HEK293 (cell line): ENCODE measurements around the gene GMDS.

Experiments used
- IKZF3 ChIP-seq: fragments of 450-650 bp; IDR thresholded peaks from 2 replicates; pipeline ENCODE4 v1.5.0; 2018; ENCODE audit warnings: missing biosample characterization, mild to moderate bottlenecking, missing genetic modification characterization, moderate library complexity
- KLF1 ChIP-seq: fragments of 450-650 bp; formaldehyde crosslinking; IDR thresholded peaks from 2 replicates; pipeline ENCODE4 v1.5.1; 2016; ENCODE audit warnings: missing biosample characterization, missing genetic modification characterization
- MYNN ChIP-seq: fragments of 450-650 bp; formaldehyde crosslinking; IDR thresholded peaks from 2 replicates; pipeline ENCODE4 v1.5.1; 2016; ENCODE audit warnings: missing biosample characterization, missing genetic modification characterization, borderline replicate concordance
- OSR2 ChIP-seq: fragments of 450-650 bp; formaldehyde crosslinking; IDR thresholded peaks from 2 replicates; pipeline ENCODE4 v1.5.1; 2016; ENCODE audit warnings: missing biosample characterization, missing genetic modification characterization
- SP7 ChIP-seq: fragments of 450-650 bp; formaldehyde crosslinking; IDR thresholded peaks from 2 replicates; pipeline ENCODE4 v1.5.1; 2016; ENCODE audit warnings: missing biosample characterization, missing genetic modification characterization
- ZBTB10 ChIP-seq: fragments of 450-650 bp; formaldehyde crosslinking; IDR thresholded peaks from 2 replicates; pipeline ENCODE4 v1.5.1; 2016; ENCODE audit warnings: missing biosample characterization, missing genetic modification characterization
- ZBTB17 ChIP-seq: fragments of 450-650 bp; formaldehyde crosslinking; IDR thresholded peaks from 2 replicates; pipeline ENCODE4 v1.5.1; 2016; ENCODE audit warnings: missing biosample characterization, missing genetic modification characterization
- ZIC2 ChIP-seq: fragments of 450-650 bp; formaldehyde crosslinking; IDR thresholded peaks from 2 replicates; pipeline ENCODE4 v1.5.1; 2016; ENCODE audit warnings: missing biosample characterization, missing genetic modification characterization
- ZNF10 ChIP-seq: fragments of 450-650 bp; formaldehyde crosslinking; IDR thresholded peaks from 2 replicates; pipeline ENCODE4 v1.5.1; 2017; ENCODE audit warnings: missing biosample characterization, missing genetic modification characterization
- ZNF112 ChIP-seq: fragments of 450-650 bp; formaldehyde crosslinking; IDR thresholded peaks from 2 replicates; pipeline ENCODE4 v1.5.0; 2017; ENCODE audit warnings: missing biosample characterization, missing genetic modification characterization
- ZNF114 ChIP-seq: fragments of 450-650 bp; formaldehyde crosslinking; IDR thresholded peaks from 2 replicates; pipeline ENCODE4 v1.5.0; 2017; ENCODE audit warnings: missing biosample characterization, missing genetic modification characterization
- ZNF157 ChIP-seq: fragments of 450-650 bp; formaldehyde crosslinking; IDR thresholded peaks from 2 replicates; pipeline ENCODE4 v1.5.1; 2016; ENCODE audit warnings: missing biosample characterization, missing genetic modification characterization
- ZNF18 ChIP-seq: fragments of 450-650 bp; formaldehyde crosslinking; IDR thresholded peaks from 2 replicates; pipeline ENCODE4 v1.5.1; 2016; ENCODE audit warnings: missing biosample characterization, missing genetic modification characterization
- ZNF221 ChIP-seq: fragments of 450-650 bp; formaldehyde crosslinking; IDR thresholded peaks from 2 replicates; pipeline ENCODE4 v1.5.1; 2017; ENCODE audit warnings: missing biosample characterization, missing genetic modification characterization, borderline replicate concordance
- ZNF324 ChIP-seq: fragments of 450-650 bp; formaldehyde crosslinking; IDR thresholded peaks from 2 replicates; pipeline ENCODE4 v1.5.1; 2016; ENCODE audit warnings: missing biosample characterization, missing genetic modification characterization
- ZNF362 ChIP-seq: fragments of 450-650 bp; formaldehyde crosslinking; IDR thresholded peaks from 2 replicates; pipeline ENCODE4 v1.5.1; 2016; ENCODE audit warnings: missing biosample characterization, missing genetic modification characterization
- ZNF510 ChIP-seq: fragments of 450-650 bp; formaldehyde crosslinking; IDR thresholded peaks from 2 replicates; pipeline ENCODE4 v1.5.1; 2018; ENCODE audit warnings: mild to moderate bottlenecking, missing genetic modification characterization, missing biosample characterization; ENCODE audit not compliant: insufficient replicate concordance
- ZNF521 ChIP-seq: fragments of 450-650 bp; formaldehyde crosslinking; IDR thresholded peaks from 2 replicates; pipeline ENCODE4 v1.5.1; 2017; ENCODE audit warnings: missing biosample characterization, mild to moderate bottlenecking, missing genetic modification characterization
- ZNF747 ChIP-seq: fragments of 450-650 bp; formaldehyde crosslinking; IDR thresholded peaks from 2 replicates; pipeline ENCODE4 v1.5.1; 2016; ENCODE audit warnings: missing biosample characterization, missing genetic modification characterization
- ZNF837 ChIP-seq: fragments of 450-650 bp; formaldehyde crosslinking; IDR thresholded peaks from 2 replicates; pipeline ENCODE4 v1.5.1; 2016; ENCODE audit warnings: missing biosample characterization, missing genetic modification characterization
- TF ChIP-seq, protein P1 (sequence below): fragments of 450-650 bp; formaldehyde crosslinking; IDR thresholded peaks from 2 replicates; pipeline ENCODE4 v1.5.1; 2017; ENCODE audit warnings: missing biosample characterization, missing genetic modification characterization
- TF ChIP-seq, protein P2 (sequence below): fragments of 450-650 bp; formaldehyde crosslinking; IDR thresholded peaks from 2 replicates; pipeline ENCODE4 v1.5.1; 2016; ENCODE audit warnings: missing biosample characterization, missing genetic modification characterization, low read depth
- TF ChIP-seq, protein P3 (sequence below): fragments of 450-650 bp; formaldehyde crosslinking; IDR thresholded peaks from 2 replicates; pipeline ENCODE4 v1.5.1; 2017; ENCODE audit warnings: missing biosample characterization, missing genetic modification characterization
- TF ChIP-seq, protein P4 (sequence below): fragments of 450-650 bp; formaldehyde crosslinking; IDR thresholded peaks from 2 replicates; pipeline ENCODE4 v1.5.1; 2016; ENCODE audit warnings: missing biosample characterization, missing genetic modification characterization

GMDS gene

GRCh38 chr6:1615151-1615852 is 630.1 kb downstream of the GMDS start (continued):
- TF ChIP-seq, protein P1, sequence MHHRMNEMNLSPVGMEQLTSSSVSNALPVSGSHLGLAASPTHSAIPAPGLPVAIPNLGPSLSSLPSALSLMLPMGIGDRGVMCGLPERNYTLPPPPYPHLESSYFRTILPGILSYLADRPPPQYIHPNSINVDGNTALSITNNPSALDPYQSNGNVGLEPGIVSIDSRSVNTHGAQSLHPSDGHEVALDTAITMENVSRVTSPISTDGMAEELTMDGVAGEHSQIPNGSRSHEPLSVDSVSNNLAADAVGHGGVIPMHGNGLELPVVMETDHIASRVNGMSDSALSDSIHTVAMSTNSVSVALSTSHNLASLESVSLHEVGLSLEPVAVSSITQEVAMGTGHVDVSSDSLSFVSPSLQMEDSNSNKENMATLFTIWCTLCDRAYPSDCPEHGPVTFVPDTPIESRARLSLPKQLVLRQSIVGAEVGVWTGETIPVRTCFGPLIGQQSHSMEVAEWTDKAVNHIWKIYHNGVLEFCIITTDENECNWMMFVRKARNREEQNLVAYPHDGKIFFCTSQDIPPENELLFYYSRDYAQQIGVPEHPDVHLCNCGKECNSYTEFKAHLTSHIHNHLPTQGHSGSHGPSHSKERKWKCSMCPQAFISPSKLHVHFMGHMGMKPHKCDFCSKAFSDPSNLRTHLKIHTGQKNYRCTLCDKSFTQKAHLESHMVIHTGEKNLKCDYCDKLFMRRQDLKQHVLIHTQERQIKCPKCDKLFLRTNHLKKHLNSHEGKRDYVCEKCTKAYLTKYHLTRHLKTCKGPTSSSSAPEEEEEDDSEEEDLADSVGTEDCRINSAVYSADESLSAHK (tag by site-specific recombination) = no peak
- no peak for TF ChIP-seq OSR2
- no peak for TF ChIP-seq SP7 (tag by site-specific recombination)
- TF ChIP-seq ZNF837 (tag by site-specific recombination) = no peak
- no peak for TF ChIP-seq IKZF3 (tag by site-specific recombination)
- TF ChIP-seq ZNF510 = no peak
- TF ChIP-seq ZNF114 (tag by site-specific recombination) = no peak
- no peak for TF ChIP-seq ZNF10
- no peak for TF ChIP-seq MYNN (tag by site-specific recombination)
- TF ChIP-seq ZNF157 (tag by site-specific recombination) = no peak
- TF ChIP-seq, protein P2, sequence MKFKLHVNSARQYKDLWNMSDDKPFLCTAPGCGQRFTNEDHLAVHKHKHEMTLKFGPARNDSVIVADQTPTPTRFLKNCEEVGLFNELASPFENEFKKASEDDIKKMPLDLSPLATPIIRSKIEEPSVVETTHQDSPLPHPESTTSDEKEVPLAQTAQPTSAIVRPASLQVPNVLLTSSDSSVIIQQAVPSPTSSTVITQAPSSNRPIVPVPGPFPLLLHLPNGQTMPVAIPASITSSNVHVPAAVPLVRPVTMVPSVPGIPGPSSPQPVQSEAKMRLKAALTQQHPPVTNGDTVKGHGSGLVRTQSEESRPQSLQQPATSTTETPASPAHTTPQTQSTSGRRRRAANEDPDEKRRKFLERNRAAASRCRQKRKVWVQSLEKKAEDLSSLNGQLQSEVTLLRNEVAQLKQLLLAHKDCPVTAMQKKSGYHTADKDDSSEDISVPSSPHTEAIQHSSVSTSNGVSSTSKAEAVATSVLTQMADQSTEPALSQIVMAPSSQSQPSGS = peak; percentile 92
- no peak; the same call in 1 of the 2 replicates for TF ChIP-seq ZBTB10
- TF ChIP-seq ZNF362 (tag by site-specific recombination) = no peak
- TF ChIP-seq ZIC2 = peak; percentile 68
- no peak for TF ChIP-seq ZNF112 (tag by site-specific recombination)
- TF ChIP-seq ZNF747 (tag by site-specific recombination) = no peak
- TF ChIP-seq, protein P3, sequence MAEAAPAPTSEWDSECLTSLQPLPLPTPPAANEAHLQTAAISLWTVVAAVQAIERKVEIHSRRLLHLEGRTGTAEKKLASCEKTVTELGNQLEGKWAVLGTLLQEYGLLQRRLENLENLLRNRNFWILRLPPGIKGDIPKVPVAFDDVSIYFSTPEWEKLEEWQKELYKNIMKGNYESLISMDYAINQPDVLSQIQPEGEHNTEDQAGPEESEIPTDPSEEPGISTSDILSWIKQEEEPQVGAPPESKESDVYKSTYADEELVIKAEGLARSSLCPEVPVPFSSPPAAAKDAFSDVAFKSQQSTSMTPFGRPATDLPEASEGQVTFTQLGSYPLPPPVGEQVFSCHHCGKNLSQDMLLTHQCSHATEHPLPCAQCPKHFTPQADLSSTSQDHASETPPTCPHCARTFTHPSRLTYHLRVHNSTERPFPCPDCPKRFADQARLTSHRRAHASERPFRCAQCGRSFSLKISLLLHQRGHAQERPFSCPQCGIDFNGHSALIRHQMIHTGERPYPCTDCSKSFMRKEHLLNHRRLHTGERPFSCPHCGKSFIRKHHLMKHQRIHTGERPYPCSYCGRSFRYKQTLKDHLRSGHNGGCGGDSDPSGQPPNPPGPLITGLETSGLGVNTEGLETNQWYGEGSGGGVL (tag by site-specific recombination) = no peak
- no peak for TF ChIP-seq ZNF18 (tag by site-specific recombination)
- TF ChIP-seq ZBTB17 (tag by site-specific recombination) = 0 out of 2 replicates have a peak, but pooled peaks have one; percentile 35
- no peak for TF ChIP-seq ZNF521
- no peak for TF ChIP-seq ZNF324 (tag by site-specific recombination)
- TF ChIP-seq ZNF221 (tag by site-specific recombination) = no peak
- TF ChIP-seq, protein P4, sequence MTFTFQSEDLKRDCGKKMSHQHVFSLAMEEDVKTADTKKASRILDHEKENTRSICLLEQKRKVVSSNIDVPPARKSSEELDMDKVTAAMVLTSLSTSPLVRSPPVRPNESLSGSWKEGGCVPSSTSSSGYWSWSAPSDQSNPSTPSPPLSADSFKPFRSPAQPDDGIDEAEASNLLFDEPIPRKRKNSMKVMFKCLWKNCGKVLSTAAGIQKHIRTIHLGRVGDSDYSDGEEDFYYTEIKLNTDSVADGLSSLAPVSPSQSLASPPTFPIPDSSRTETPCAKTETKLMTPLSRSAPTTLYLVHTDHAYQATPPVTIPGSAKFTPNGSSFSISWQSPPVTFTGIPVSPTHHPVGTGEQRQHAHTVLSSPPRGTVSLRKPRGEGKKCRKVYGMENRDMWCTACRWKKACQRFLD (tag by site-specific recombination) = no peak
- TF ChIP-seq KLF1 (tag by site-specific recombination) = no peak
